ENCODE measurements around the gene GRIA3.

DNA sequence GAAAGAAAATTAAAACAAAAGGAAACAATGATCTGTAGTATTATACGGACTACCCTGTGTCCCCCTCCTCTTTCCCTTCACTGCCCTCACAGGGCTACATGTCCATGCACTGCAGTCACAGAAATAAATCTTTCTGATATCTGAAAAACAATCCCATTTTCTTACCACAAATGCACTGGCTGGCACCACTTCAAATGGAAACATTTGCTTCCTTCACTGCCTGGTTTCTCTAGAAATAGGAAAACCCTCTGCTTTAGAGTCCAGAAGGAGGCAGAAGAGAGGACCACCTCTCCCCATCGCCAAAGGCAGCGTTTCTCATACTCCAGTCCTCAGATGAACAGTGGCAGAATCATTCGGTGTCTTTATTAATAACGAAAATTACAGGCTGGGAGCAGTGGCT, 98.2 kb downstream of the GRIA3 start:
- TF ChIP-seq, protein P1, sequence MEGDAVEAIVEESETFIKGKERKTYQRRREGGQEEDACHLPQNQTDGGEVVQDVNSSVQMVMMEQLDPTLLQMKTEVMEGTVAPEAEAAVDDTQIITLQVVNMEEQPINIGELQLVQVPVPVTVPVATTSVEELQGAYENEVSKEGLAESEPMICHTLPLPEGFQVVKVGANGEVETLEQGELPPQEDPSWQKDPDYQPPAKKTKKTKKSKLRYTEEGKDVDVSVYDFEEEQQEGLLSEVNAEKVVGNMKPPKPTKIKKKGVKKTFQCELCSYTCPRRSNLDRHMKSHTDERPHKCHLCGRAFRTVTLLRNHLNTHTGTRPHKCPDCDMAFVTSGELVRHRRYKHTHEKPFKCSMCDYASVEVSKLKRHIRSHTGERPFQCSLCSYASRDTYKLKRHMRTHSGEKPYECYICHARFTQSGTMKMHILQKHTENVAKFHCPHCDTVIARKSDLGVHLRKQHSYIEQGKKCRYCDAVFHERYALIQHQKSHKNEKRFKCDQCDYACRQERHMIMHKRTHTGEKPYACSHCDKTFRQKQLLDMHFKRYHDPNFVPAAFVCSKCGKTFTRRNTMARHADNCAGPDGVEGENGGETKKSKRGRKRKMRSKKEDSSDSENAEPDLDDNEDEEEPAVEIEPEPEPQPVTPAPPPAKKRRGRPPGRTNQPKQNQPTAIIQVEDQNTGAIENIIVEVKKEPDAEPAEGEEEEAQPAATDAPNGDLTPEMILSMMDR (IDR thresholded peaks at IDR 0.05), result no peak
- TF ChIP-seq POLR2A (IDR thresholded peaks at IDR 0.05), result no peak
